HL-60/S4 treated with retinoic acid at 250 ng/mL for 4 days and 3 days (cell line): Measurements from ENCODE around the gene GNAI3.

ENCODE experiments used
- in situ Hi-C: fragments of 300-500 bp; cut with MboI; formaldehyde crosslinking; loops from 2 replicates; pipeline ENCODE4 v1.7.0; 2022; ENCODE audit warnings: low sequenced_read_pairs

GNAI3 gene

DNA sequence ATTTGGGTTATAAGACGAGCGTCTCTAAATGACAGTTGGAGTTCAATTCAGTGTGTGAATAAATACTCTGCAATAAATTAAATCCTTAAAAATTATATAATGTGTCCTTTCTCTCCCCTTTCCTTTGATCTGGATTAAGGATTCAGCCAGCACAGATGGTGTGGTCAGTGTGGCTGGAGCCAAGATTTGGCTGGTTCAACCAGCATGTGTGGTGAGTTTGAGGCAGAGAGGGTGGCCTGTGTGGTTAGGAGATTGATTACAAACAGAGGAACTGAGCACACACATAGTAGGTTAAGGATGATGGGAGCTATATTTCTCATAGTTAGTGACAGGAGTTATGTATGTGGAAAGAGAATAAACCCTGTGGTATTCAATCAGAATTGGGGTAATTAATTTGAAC lies 24.7 kb upstream of the GNAI3 start:
- in situ Hi-C loops = no loop called here

DNA sequence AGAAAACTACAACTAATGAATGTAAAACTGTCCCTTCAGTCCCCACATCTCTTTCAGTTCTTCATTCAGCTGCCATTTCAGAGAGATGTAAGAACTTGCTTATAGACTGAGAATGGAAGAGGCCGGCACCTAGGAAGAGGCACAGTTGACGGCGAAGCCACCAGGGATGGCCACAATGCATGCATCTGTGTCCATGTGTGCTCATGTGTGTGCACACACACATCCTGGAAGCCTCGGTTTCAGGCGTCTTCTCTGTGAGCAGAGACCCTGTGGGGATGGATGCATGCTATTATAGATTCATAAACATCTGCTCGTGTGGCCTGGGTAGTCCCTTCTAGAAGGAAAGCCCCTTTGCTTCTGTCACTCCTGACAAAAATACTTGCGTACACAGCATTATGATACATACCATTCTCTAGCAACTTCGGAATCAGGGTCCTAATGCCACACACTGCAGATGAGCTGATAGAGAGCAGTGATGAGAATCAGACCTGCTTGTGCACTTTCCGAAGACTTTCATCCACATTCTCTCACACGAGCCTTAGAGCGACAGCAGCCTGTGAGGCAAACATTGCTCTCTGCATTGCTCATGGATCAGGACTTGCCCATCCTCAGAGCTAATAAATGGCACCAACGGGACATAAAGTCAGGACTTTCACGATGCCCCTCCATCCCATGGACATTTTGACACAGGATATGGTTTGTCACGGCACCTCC lies 21.2 kb upstream of the GNAI3 start:
- in situ Hi-C loops = no loop called here

DNA sequence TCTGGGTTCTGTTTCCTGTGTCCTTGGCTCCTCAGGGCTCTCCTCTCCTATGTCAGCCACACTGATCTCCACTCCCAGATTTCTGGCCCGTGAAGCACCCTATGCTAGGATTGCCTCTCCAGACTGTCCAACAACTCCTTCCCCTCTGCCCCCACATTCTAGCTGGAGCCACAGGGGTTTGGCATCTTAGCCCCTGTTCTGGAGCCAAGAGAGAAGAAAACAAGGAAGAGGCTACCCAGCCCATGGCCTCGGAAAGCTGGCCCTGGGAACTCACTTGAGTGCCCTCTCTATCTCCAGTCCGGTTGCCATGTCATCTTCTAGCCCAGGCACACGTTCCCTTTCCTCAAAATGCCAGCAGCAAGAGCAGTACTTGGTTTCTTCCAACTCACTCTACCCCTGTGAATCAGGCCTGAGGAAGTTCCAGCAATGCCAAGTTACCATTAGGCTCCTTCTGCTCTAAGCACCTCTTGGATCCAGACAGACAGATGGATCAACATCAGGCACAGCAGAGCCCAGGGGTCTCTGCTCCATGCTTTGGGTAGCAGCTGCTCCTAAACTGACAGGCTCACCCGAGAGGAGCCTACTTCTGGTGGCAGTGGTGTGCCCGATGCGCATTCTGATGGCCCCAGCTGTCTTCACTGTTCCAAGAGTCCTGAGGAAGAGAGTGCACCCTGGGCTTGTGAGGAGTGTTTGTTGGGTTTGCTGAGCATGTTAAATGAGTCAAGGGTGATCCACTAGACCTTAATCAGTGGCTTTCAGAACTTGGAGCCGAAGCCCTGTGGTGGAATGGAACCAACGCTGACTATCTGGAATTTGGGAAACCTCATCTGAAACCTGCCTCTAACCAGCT lies 20.3 kb upstream of the GNAI3 start:
- in situ Hi-C loops = no loop called here

DNA sequence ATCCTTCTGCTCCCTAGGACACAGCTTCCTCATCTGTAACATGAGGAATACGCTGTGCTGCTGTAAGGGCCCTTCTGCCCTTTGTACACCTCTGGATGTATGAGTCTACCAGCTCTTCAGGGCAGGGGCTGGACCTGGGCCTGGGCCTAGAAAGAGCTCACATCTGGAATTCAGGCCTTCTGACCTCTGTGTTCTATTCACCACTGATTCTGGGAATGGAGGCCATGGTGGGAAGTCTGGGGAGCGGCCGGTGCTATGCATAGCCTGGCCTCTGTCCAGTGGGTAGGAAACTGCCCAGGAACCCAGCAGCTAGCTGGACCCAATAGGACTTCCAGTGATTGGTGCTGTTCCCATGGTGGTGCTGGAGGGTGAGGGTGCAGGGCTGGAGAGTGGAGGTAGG lies 19.7 kb upstream of the GNAI3 start:
- in situ Hi-C loops = no loop called here

DNA sequence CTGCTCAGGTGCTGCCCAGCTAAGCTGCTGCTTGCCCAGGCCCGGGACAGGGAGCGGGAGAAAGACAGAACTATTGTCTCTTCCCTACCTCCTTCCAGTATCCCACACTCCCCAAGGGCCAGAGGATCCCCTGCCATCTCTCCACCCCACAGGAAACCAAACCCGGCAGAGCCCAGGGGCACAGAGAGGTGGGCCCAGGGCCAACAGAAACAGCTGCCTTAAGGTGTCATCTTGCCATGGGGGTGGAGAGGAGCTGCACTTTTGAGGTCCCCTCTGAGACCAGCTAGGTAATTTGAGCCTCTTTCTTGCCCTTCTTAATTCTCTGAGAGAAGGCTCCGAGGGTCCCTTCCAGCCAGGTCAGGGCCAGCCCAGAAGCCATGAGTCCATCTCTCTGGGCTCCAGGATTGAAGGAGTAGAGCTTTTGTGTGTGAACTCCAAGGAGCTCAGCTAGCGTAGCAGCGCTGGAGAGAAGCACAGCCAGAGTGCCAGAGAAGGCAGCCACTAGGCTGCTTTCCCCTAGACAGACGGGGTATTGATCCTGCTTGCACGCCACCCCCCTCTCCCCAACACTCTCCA lies 18.4 kb upstream of the GNAI3 start:
- in situ Hi-C loops = loop anchor here (5.0 to 10.0 kb wide), 2 partner anchors 33 to 265 kb away; no protein-coding TSS in a partner anchor

DNA sequence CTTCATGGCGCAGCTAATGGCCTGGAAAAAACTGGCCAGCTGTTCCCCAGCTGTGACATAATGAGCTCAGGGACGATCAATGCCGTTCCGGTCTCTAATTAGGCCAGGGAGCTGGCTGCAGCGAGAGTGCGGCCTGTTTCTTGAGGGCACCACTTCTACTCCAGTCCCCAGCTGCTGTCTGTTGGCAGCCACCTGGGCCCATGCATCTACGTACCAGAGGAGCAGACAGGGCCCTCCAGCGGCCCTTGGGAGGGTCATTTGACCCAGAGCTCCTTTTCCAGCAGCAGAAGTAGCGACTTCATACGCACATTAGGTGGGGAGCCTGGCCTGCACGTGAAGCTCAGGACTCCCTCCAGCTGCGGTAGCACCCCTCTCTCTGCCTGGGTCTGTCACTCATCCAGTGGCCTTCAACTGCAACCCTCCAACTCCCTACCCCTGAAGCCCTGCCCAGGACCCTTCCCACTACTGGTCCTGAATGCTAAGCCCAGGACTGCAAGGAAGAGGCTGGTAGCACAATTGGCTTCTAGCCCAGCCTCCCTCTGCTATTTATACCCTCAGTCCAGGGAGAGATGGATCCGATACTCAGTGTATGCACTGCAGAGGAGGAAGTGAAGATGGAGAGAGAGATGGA lies 17.8 kb upstream of the GNAI3 start:
- in situ Hi-C loops = loop anchor here (5.0 to 10.0 kb wide), 2 partner anchors 33 to 266 kb away; no protein-coding TSS in a partner anchor

DNA sequence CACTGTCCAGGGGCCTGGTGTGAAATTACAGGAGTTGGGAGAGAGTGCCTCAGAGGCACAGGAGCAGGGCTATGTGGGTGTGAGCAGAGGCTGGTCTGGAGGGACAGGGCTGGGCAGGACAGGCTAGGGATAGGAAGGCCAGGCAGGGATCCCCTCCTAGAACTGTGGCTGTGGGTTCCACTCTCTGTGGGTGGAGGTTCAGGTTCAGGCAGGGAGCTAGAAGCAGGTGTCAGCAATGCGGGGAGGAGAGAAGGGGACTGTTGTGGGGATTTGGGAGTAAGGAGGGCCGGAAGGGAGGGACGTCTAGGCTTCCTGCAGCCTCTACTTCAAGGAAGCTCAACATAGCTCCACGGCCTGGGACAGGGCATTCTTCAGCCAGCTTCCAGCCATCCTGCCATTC lies 17.0 kb upstream of the GNAI3 start:
- in situ Hi-C loops = loop anchor here (5.0 to 10.0 kb wide), 2 partner anchors 34 to 267 kb away; no protein-coding TSS in a partner anchor

DNA sequence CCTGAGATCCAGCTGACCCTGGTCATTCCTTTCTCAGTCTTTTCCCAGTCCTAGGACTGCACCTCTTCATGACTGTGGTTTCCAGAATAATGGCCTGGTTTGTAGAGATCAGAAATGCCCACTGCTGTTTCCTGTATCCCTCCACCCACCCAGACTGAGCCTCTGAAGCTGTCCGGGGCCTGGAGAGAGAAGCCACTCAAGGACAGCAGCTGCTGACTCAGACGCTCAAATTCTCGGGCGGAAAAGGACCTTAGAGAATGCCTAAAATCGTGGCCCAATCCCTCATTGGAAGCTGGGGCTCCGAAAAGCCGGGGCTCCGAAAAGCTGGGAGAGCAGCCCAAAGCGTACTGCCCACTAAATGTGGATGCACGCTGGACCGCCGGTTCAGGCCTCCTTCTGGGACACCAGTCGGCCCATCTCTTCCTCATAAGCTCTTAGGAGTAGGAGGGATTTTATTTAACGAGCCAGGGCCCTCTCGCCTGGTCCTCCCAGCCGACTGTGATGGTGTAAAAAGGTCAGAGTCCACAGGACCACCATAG lies 16.5 kb upstream of the GNAI3 start:
- in situ Hi-C loops = loop anchor here (5.0 to 10.0 kb wide), 2 partner anchors 35 to 267 kb away; no protein-coding TSS in a partner anchor

DNA sequence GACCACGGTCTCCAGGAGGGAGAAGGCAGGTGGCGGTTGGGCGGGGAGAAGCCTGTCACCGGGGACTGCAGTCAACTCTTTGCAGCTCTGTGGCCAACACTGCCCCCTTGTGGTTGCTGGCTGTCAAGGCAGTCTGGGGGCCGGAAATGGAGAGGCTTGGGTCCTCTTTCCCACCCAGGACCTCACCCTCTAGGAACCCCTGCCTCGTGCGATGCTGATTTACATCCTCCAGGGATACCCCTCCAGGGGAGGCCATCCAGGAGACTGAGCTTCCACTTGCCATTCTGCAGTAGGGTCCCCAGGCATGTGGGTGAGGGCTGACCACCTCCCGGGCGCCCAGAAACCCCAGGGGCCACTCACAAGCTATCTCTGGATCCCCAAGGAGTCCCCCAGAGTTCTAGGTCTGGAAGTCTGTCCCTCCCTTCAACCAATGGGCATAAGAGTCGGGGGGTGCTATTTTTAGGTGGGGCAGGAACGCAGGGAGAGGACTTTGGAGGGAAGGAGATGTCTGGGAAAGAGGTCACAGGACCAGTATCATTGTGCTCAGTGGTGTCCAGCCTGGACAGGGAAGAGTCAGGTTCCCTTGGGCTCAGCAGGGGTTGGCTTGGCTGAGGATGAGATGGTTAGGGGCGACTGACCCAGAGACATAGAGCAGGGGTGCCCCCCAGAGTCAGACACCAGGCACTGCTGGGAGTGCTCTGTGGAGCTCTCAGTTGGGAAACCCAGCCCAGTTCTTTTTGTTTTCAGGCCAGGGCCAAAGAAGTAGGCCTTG lies 15.9 kb upstream of the GNAI3 start:
- in situ Hi-C loops = loop anchor here (5.0 to 10.0 kb wide), 2 partner anchors 35 to 268 kb away; no protein-coding TSS in a partner anchor

DNA sequence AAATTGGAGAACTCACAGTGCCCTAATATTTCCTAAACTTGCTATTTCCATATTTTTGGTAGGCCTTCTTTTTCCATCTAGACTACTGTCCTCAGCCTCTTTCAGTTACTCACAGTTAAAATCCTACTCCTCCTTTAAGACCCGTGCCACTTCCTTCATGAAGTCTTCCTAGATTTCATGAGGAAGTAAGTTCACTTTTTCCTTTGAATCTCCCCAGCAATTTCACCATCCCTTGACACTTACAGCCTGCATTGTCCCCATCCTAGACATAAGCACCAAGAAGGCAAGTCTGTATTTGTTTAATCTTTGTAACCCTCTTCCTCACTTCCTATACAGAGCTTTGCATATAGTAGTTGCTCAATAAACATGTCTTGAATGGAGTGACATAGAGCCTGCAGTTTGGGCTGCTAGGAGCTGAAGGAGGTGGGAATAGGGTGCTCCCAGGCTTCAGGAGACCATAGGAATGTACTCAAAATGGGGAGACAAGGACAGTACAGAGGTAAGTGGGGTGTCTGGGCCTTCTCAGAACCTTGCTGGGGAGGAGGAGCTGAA lies 14.0 kb upstream of the GNAI3 start:
- in situ Hi-C loops = loop anchor here (5.0 to 10.0 kb wide), 2 partner anchors 37 to 270 kb away; no protein-coding TSS in a partner anchor

DNA sequence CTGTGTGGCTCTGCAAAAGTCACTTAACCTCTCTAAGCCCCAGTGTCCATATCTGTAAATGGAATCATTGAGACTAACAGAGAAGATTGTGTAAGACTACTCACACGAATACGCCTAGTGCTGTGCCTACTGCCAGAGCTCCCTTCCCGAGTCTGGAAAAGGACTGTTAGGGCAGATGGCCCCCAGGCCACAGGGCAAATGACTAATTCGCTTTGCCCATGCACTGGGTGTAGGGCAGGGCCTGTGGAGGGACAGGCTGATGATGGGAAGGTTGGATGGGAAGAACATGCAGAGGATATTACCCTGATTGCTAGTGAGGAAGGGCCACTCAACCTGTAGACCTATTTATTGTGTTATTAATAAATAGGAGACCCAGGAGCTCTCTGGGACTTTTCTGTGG lies 12.9 kb upstream of the GNAI3 start:
- in situ Hi-C loops = loop anchor here (10.0 kb wide), 1 partner anchor 271 kb away; no protein-coding TSS in a partner anchor

DNA sequence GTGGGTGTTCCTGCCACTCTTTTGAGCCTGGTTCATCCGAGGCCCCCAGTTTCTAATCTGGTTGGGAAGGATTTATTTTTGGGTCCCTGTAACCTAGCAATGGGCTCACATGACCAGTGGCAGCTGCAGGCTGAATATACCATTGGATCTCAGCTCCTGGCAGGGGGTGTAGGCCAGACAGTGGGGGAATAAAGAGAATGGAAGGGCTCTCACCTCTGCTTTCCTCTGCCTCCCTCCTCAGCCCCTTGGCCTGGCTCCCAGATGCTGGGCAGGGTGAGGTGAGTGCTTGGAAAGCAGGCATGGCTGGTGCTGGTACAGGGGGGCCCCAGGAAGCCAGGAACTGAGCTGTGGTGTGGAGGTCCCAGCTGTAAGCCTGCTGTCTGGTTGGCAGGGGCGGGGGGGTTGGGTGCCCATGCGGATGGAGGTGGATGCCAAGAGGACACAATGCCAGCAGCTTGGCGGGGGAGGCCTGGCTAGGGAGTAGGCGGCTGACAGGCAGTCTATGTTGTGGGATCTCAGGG lies 12.4 kb upstream of the GNAI3 start:
- in situ Hi-C loops = loop anchor here (10.0 kb wide), 1 partner anchor 271 kb away; no protein-coding TSS in a partner anchor

DNA sequence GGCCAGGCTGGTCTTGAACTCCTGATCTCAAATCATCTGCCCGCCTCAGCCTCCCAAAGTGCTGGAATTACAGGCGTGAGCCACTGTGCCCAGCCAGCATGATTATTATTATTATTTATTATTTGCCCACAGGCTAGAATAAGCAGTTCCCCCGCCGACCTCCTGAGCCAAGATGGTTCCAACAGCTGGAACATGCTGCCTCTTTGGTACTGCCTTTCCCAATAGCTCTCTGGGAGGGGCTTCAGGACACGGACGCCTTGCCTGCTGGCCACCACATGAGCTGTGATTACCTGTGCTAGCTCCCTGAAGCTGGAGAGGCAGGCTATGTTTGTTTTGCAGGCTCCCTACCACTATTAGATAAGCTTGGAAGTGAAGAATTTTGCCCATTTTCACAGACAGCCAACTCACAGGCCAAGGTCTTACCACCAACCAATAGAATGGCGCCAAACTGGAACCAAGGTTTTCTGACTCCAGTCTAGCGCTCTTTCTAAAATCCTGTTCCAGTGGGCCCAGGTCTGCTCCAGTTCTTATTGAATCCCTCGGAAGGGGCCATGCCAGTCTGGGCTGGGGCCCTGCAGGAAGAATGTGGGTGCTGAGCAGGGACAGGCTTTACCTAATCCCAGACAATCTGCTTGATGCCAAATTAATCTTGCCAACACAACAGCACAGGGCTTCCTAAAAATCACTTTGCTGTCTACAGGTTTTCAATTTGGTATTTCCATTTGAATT lies 10.8 kb upstream of the GNAI3 start:
- in situ Hi-C loops = loop anchor here (10.0 kb wide), 1 partner anchor 273 kb away; no protein-coding TSS in a partner anchor

DNA sequence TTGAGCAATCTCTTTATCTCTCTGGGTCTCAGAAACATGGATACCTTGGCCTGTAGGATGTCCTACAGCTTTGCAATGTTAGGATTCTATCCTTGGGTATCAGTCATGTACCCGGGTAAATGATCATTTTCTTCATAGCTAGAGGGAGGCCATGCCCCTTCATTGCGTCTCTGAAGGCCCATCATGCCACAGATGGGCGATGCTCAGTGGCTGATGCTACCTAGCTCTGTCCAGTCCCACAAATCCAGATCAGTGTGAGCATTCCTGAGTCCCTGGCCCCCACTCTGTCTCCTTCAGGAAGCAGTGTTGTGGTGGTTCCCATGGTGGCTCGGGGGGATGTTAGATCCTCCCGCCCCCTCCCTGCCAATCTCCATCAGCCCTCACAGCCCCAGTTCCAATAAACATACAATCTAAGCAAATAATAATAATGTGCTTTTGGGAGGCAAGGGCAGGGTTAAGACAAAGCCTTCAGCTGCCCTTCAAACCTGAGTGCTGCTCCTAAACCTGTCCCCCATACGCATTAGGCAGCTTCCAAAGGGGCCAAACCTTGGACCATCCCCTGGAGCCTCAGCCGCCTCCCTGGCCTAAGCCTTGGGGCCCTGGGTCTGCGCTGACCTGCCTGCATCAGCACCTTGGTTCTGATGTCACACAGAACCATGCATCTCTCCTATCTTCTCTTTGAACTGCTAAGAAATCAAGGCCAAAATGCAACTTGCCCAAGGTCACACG lies 9.4 kb upstream of the GNAI3 start:
- in situ Hi-C loops = loop anchor here (10.0 kb wide), 1 partner anchor 274 kb away; no protein-coding TSS in a partner anchor

DNA sequence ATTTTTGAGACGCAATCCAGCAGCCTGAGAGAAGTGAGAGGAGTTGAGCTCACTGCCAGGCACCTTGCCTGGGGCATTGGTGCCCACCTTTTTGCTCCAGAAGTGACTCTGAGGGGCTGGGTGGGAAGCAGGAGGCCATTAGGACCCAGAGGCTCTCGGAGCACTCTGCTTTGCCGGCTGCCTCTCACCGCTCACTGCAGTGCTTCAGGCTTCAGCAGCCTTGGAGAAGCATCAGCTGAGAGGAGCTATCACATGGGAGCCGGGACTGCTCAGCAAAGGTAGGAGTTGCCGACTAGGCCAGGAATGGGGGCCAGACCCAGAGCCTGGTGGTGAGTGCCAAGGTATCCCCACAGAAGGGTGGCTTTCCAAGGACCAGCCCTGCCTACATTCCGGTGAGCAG lies 8.7 kb upstream of the GNAI3 start, which contains the start of gene GPR61:
TSS of gene GPR61 (plus strand) at position 197 of the 400 bp plus-strand sequence. CDS start 3,151 bp downstream, outside the sequence.
- in situ Hi-C loops = loop anchor here (5.0 to 10.0 kb wide), 4 partner anchors 85 to 445 kb away; partner anchors contain the start of gene AHCYL1

DNA sequence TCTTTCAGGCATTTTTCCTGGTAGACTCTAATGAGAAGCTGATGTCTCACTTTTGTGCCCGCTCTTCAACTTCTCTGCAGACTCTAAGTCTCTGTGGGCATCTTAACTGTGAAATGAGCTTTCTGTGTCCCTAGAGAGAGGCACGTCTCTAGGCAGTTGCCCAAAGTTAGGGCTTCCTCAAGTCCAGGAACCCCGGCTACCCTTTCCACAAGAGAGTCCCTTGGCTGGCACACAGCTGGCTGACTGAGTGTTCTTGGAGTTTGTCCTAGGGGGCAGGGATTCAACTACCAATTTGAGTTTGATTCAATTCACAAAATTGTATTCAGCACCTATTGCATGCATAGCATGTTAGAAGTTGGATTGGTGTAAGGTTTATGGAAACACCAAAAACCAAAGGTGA lies 7.3 kb upstream of the GNAI3 start:
- in situ Hi-C loops = loop anchor here (5.0 to 10.0 kb wide), 3 partner anchors 84 to 444 kb away; partner anchors contain the start of gene AHCYL1

DNA sequence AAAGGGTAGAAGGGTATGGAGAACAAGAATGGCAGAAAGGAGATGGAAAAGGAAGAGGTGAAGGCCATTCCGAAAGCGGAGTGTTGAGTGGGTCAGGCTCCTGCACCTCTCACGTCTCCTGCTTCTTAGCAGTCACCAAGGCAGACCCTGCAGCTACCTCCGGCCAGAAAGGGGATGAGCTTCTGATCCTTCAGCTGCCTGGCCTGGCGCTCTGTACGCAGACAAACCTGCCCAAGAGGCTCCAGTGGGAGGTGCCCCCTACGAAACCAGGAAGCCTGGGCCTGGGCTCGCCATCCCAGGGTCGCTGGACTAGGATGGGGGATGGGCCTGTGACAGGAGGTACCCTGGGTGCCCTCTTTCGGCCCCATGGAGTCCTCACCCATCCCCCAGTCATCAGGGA lies 5.8 kb upstream of the GNAI3 start:
- in situ Hi-C loops = loop anchor here (5.0 to 10.0 kb wide), 3 partner anchors 82 to 442 kb away; partner anchors contain the start of gene AHCYL1
